Left kidney (tissue), 8 donors: Measurements from ENCODE around the gene RHAG. TPM values are rescaled to one million over a fixed set of nuclear protein-coding genes. Genes with fewer than 3 reads are reported as not detected.
"Not testable (repeated sequence)": the region's sequence is repeated elsewhere in the genome, so short reads cannot be mapped to it uniquely, and the experiment has no call there.

Experiments
- DNase-seq: peaks from one replicate; pipeline ENCODE4 v3.0.0-alpha.2; 2013
- long read RNA-seq, 8 donors: transcript quantifications; one replicate each; lab custom pipeline, GENCODE V29; 2026
- polyA plus RNA-seq: library from polyadenylated mRNA; unstranded; fragments of 120-200 nt; gene quantifications from one replicate; pipeline ENCODE4 v1.2.1, GENCODE V29; 2013; ENCODE audit not compliant: insufficient read length

The RHAG gene
- 0.96 TPM for polyA plus RNA-seq
- long read RNA-seq, donor 1: 0 reads
- long read RNA-seq, donor 2: 0 reads
- long read RNA-seq, donor 3: 0 reads
- long read RNA-seq, donor 4: 0 reads
- long read RNA-seq, donor 5: 0 reads
- long read RNA-seq, donor 6: 0 reads
- long read RNA-seq, donor 7, partial matches to known transcripts: 0 of 1 reads
- long read RNA-seq, donor 7, other reads (novel, unspliced or antisense): 0 of 1 reads
- long read RNA-seq, donor 8: 0 reads

GRCh38 chr6:49636713-49637349, at the start of gene RHAG:
TSS of gene RHAG (minus strand) at chr6:49636839. CDS start at chr6:49636812, 27 bp downstream.
- DNase-seq: no peak

- DNase-seq: no peak
Observed at GRCh38 chr6:49676671-49677281, 40.1 kb upstream of the RHAG start.

GRCh38 chr6:49675816-49676215, 39.2 kb upstream of the RHAG start:
- DNase-seq: no peak

- DNase-seq: no peak
Observed at GRCh38 chr6:49668083-49668511, 31.5 kb upstream of the RHAG start.

- no peak for DNase-seq
Observed at GRCh38 chr6:49666930-49667757, 30.5 kb upstream of the RHAG start.

GRCh38 chr6:49666480-49666879, 29.8 kb upstream of the RHAG start:
- DNase-seq: no peak

GRCh38 chr6:49664817-49665216, 28.2 kb upstream of the RHAG start:
- no peak for DNase-seq

GRCh38 chr6:49664054-49664453, 27.4 kb upstream of the RHAG start:
- DNase-seq: not testable (repeated sequence)

GRCh38 chr6:49662892-49663261, 26.2 kb upstream of the RHAG start:
- no peak for DNase-seq

GRCh38 chr6:49662231-49662891, 25.7 kb upstream of the RHAG start:
- no peak for DNase-seq

GRCh38 chr6:49653942-49654341, 17.3 kb upstream of the RHAG start:
- DNase-seq: no peak

GRCh38 chr6:49653438-49653837, 16.8 kb upstream of the RHAG start:
- DNase-seq: no peak

GRCh38 chr6:49651239-49651638, 14.6 kb upstream of the RHAG start:
- no peak for DNase-seq

GRCh38 chr6:49649988-49650387, 13.3 kb upstream of the RHAG start:
- DNase-seq: no peak

GRCh38 chr6:49648036-49648435, 11.4 kb upstream of the RHAG start:
- no peak for DNase-seq

GRCh38 chr6:49647476-49647875, 10.8 kb upstream of the RHAG start:
- DNase-seq: no peak

GRCh38 chr6:49646942-49647341, 10.3 kb upstream of the RHAG start:
- no peak for DNase-seq

- no peak for DNase-seq
Observed at GRCh38 chr6:49646130-49646824, 9.6 kb upstream of the RHAG start.

- DNase-seq: no peak
Observed at GRCh38 chr6:49645139-49645538, 8.5 kb upstream of the RHAG start.

GRCh38 chr6:49639177-49639817, 2.7 kb upstream of the RHAG start:
- no peak for DNase-seq

GRCh38 chr6:49637350-49637731, 702 bp upstream of the RHAG start:
- DNase-seq: no peak
